Gastrocnemius medialis (tissue), 4 donors: ENCODE measurements around the gene GADD45GIP1. TPM values are rescaled to one million over a fixed set of nuclear protein-coding genes. Genes with fewer than 3 reads are reported as not detected.

Experiments used
- ATAC-seq, 2 donors: fragments of 150-250 bp; one replicate each; pipeline ENCODE4 v1.9.1; 2016
- DNase-seq, 2 donors: peaks; one replicate each; pipeline ENCODE4 v3.0.0-alpha.2; 2019
- H3K27ac ChIP-seq, 4 donors: fragments of 200-600 bp; sonication (generic); 1 replicate in 1 of 4; 2 replicates in 3 of 4; pipeline ENCODE4 v1.5.1; 2016 to 2018; ENCODE audit warnings: mild to moderate bottlenecking in 2 of 4, moderate library complexity in 1 of 4
- H3K27me3 ChIP-seq, 3 donors: fragments of 200-600 bp; sonication (generic) in 2 of 3; 1 replicate in 1 of 3; 2 replicates in 2 of 3; pipeline versions ENCODE4 v1.5.1 to v1.6.0; 2016 to 2019; ENCODE audit warnings: mild to moderate bottlenecking in 1 of 3, moderate library complexity in 1 of 3
- H3K36me3 ChIP-seq, 2 donors: fragments of 200-600 bp; sonication (generic) in 1 of 2; one replicate each; pipeline ENCODE4 v1.5.1; 2017 to 2018
- H3K4me1 ChIP-seq, 2 donors: fragments of 200-600 bp; sonication (generic) in 1 of 2; one replicate each; pipeline ENCODE4 v1.5.1; 2016 to 2017; ENCODE audit warnings: mild to moderate bottlenecking in 2 of 2
- H3K4me3 ChIP-seq, 4 donors: fragments of 200-600 bp; sonication (generic) in 3 of 4; 1 replicate in 1 of 4; 2 replicates in 3 of 4; pipeline ENCODE4 v1.5.1; 2016 to 2019; ENCODE audit warnings: mild to moderate bottlenecking in 2 of 4
- H3K9me3 ChIP-seq, 3 donors: fragments of 200-600 bp; sonication (generic) in 2 of 3; 1 replicate in 1 of 3; 2 replicates in 2 of 3; pipeline ENCODE4 v1.5.1; 2016 to 2019
- POLR2A ChIP-seq, 2 donors: fragments of 450-650 bp; IDR thresholded peaks; one replicate each; pipeline ENCODE4 v1.6.1; 2017; ENCODE audit warnings: antibody characterized with exemption in 2 of 2, mild to moderate bottlenecking in 2 of 2, moderate library complexity in 2 of 2
- in situ Hi-C, 4 donors: fragments of 200-750 bp; cut with MboI; loops; one replicate each; pipeline versions ENCODE4 v1.15.0 to v1.8.0; 2017; ENCODE audit warnings: low sequenced_read_pairs in 4 of 4
- intact Hi-C: fragments of 100-400 bp; cut with DNase I; formaldehyde crosslinking; loops from one replicate; pipeline ENCODE4 v1.15.1; 2023; ENCODE audit warnings: low total_unique reads
- total RNA-seq, 4 donors: library from RNA; depleted of rRNA; stranded (reverse); fragments of >200 nt; gene quantifications; one replicate each; pipeline versions ENCODE4 v1.1.0 to v1.2.3, GENCODE V29; 2016
- TF ChIP-seq, protein P1 (sequence below), 5 experiments: fragments of 450-650 bp in 3 of 5; fragments of 200-600 bp in 2 of 5; sonication (generic) in 2 of 5; IDR thresholded peaks in 4 of 5; conservative IDR thresholded peaks in 1 of 5; 1 replicate in 4 of 5; 2 replicates in 1 of 5; pipeline ENCODE4 v1.5.1; 2016 to 2019; ENCODE audit warnings: antibody characterized with exemption in 5 of 5, mild to moderate bottlenecking in 3 of 5, moderate library complexity in 3 of 5

Gene GADD45GIP1
- total RNA-seq, result 10 to 100 TPM; 50.7 to 71.0 (median 61.4) TPM

DNA sequence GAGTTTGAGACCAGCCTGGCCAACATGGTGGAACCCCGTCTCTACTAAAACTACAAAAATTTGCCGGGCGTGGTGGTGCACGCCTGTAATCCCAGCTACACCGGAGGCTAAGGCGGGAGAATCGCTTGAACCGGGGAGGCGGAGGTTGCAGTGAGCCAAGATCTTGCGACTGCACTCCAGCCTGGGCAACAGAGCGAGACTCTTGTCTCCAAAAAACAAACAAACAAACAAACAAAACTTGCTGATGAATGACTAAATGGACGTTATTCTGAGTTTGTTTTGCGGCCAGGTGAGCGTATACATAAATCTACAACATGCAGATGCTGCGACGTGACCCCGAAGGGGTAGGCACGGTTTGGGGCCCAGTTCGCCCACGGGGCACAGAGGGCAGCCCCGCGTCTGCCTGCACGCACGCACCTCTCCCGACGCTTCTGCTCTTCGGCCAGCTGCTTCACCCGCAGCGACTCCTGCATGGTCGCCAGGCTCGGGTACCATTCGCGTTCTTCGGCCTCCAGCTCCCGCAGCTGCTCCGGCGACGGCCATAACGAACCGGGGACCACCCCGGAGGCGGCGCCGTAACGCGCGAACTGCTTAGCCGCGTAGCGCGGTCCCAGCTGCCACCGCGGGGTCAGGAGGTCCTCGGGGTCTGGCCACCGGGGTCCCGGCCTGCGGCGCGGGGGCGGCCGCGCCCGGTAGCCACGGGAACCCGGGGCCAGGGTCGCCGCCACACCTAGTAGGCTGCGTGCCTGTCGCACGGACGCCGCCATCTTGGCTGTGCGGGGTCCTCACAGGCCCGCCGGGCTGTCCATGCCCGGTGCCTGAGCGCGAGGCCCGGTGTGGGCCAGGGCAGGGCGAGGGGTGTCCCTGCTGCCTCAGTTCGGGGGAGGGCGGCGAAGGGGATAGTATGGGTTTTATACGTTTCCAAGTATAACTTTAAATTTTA, at the start of gene GADD45GIP1:
Gene GADD45GIP1, minus strand, starts transcription at position 778 of the 943 bp plus-strand sequence. Its CDS starts 11 bp downstream, at position 767.
- no peaks in the 10 kb centered on the region for H3K27me3 ChIP-seq
- ATAC-seq, result peak; percentile 82 to 86
- H3K27ac ChIP-seq, result peak within 1 kb of the TSS; percentile 92 to 96 (median 94)
- DNase-seq, result peak; percentile 55 to 69
- H3K4me1 ChIP-seq, result peaks cover 38 to 39% of the 10 kb centered on the region in 2 donors
- H3K9me3 ChIP-seq, result no peaks in the 10 kb centered on the region
- TF ChIP-seq POLR2A (IDR thresholded peaks at IDR 0.05), result peak; percentile 48 to 80
- TF ChIP-seq, protein P1, sequence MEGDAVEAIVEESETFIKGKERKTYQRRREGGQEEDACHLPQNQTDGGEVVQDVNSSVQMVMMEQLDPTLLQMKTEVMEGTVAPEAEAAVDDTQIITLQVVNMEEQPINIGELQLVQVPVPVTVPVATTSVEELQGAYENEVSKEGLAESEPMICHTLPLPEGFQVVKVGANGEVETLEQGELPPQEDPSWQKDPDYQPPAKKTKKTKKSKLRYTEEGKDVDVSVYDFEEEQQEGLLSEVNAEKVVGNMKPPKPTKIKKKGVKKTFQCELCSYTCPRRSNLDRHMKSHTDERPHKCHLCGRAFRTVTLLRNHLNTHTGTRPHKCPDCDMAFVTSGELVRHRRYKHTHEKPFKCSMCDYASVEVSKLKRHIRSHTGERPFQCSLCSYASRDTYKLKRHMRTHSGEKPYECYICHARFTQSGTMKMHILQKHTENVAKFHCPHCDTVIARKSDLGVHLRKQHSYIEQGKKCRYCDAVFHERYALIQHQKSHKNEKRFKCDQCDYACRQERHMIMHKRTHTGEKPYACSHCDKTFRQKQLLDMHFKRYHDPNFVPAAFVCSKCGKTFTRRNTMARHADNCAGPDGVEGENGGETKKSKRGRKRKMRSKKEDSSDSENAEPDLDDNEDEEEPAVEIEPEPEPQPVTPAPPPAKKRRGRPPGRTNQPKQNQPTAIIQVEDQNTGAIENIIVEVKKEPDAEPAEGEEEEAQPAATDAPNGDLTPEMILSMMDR (IDR thresholded peaks at IDR 0.05 in 4 of 5, conservative IDR thresholded peaks at IDR 0.05 in 1 of 5), result no peak
- intact Hi-C loops, result no loop called here
- peaks cover 0 to 26% of the 10 kb centered on the region in 2 donors for H3K36me3 ChIP-seq
- in situ Hi-C loops, result loop anchor here in 1 of 4 donors (25.0 kb wide), 1 partner anchor 306 kb away; no protein-coding TSS in a partner anchor
- peak within 1 kb of the TSS; percentile 82 to 95 (median 91) for H3K4me3 ChIP-seq

DNA sequence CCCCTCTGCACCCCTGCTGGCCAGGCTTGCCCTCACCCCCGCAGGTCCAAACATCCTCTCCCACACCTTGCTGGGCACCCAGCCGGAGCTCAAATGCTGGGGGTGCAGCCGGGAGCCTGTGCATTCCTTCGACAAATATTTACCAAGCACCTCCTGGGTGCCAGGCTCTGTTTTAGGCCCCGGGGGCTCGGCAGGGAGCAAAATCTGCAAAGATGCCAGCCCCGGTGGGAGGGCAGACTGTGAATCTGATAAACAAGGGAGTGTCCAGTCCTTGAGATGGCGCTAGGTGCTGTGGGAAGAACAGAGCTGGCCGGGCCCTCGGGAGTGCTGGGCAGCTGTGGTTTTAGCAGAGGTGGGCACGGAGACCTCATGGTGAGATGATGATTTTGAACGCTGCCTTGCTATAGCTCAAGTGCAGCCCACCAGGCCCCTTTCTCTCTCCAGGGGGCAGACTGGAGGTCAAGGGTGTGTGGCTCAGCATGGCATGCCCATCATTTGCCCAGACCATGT, 48.9 kb upstream of the GADD45GIP1 start:
- DNase-seq, result peak in 1 of 2 donors; percentile 72
- no peaks in the 10 kb centered on the region for H3K9me3 ChIP-seq
- in situ Hi-C loops (no loop called here), intact Hi-C loops (no loop called here)
- TF ChIP-seq POLR2A (IDR thresholded peaks at IDR 0.05), result no peak
- TF ChIP-seq, protein P1 (IDR thresholded peaks at IDR 0.05 in 4 of 5, conservative IDR thresholded peaks at IDR 0.05 in 1 of 5), result peak in 2 of 5 experiments; percentile 4 to 19
- H3K27ac ChIP-seq, result peak overlapping the region; percentile 97 to 100 (median 99)
- H3K36me3 ChIP-seq, result no peaks in the 10 kb centered on the region
- ATAC-seq, result no peak
- peaks cover 86 to 93% of the 10 kb centered on the region in 2 donors for H3K4me1 ChIP-seq
- peak overlapping the region in 3 of 4 donors; percentile 6 to 50 (median 48) for H3K4me3 ChIP-seq
- H3K27me3 ChIP-seq, result no peaks in the 10 kb centered on the region

DNA sequence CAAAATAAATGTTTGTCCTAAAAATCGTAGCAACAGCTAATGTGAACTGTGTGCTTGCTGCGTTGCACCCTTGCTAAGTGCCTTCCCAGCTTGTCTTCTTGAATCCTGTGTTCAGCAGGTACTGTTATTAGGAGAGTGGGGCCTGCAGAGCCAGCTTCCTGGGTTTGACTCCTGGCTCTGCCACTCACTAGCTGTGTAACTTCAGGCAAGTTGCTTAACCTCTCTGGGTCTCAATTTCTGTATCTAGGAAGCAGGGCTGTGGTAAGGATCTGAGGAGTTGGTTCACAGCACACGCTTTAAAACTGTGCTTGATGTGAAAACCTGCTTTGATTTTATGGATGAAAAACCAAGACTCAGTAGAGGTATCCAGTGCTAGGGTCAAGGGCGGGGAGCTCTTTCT, 48.2 kb upstream of the GADD45GIP1 start:
- no peak for TF ChIP-seq POLR2A (IDR thresholded peaks at IDR 0.05)
- TF ChIP-seq, protein P1 (IDR thresholded peaks at IDR 0.05 in 4 of 5, conservative IDR thresholded peaks at IDR 0.05 in 1 of 5), result no peak
- Histone ChIP-seq H3K9me3 (no peaks in the 10 kb centered on the region), H3K4me3 (no peak overlapping the region), H3K4me1 (peaks cover 86 to 93% of the 10 kb centered on the region in 2 donors), H3K36me3 (no peaks in the 10 kb centered on the region), H3K27ac (peak overlapping the region; percentile 97 to 100 (median 99)), H3K27me3 (no peaks in the 10 kb centered on the region)
- intact Hi-C loops, result no loop called here
- in situ Hi-C loops, result no loop called here
- ATAC-seq (no peak), DNase-seq (no peak)

DNA sequence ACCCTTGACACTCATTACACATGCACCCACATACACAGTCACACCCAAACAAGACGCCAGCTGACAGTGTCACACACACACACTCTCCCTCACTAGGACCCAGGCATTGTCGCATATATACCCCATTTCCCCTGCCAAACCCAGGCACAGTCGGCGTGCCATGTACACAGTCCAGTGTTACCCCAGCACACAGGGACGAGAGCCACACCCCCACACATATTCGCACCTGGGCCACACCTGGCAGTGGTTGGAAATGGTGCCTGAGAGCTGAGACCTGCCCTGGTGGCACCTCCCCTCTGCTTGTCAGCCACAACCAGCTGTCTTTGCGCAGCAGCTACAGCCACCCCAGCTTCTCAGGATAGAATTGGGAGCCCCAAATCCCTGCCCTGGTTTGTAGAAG, 47.2 kb upstream of the GADD45GIP1 start:
- no peaks in the 10 kb centered on the region for H3K27me3 ChIP-seq
- no peak overlapping the region for H3K4me3 ChIP-seq
- H3K4me1 ChIP-seq, result peaks cover 85 to 93% of the 10 kb centered on the region in 2 donors
- no peaks in the 10 kb centered on the region for H3K36me3 ChIP-seq
- in situ Hi-C loops, result no loop called here
- ATAC-seq, result no peak
- H3K27ac ChIP-seq, result peak overlapping the region; percentile 97 to 100 (median 99)
- H3K9me3 ChIP-seq, result no peaks in the 10 kb centered on the region
- intact Hi-C loops, result loop anchor here (5.0 kb wide), 1 partner anchor 58 kb away; no protein-coding TSS in a partner anchor
- DNase-seq, result peak in 1 of 2 donors; percentile 21
- TF ChIP-seq, protein P1 (IDR thresholded peaks at IDR 0.05 in 4 of 5, conservative IDR thresholded peaks at IDR 0.05 in 1 of 5), result no peak
- no peak for TF ChIP-seq POLR2A (IDR thresholded peaks at IDR 0.05)
